Left ventricle myocardium inferior (tissue), 1 donor: ENCODE results near the gene CEBPZ. TPM values are rescaled to one million over a fixed set of nuclear protein-coding genes. Genes with fewer than 3 reads are reported as not detected.

Experiments used
- DNase-seq: peaks from one replicate; pipeline ENCODE4 v3.0.0-alpha.2; 2020
- H3K27ac ChIP-seq: fragments of 200-600 bp; replicated peaks from 2 replicates; pipeline ENCODE4 v1.8.0; 2021
- H3K27me3 ChIP-seq: fragments of 200-600 bp; 2 replicates; pipeline ENCODE4 v1.8.0; 2021; ENCODE audit warnings: low read depth
- H3K36me3 ChIP-seq: fragments of 200-600 bp; 2 replicates; pipeline ENCODE4 v1.8.0; 2021
- H3K4me1 ChIP-seq: fragments of 200-600 bp; 2 replicates; pipeline ENCODE4 v1.8.0; 2021
- H3K4me3 ChIP-seq: fragments of 200-600 bp; 2 replicates; pipeline ENCODE4 v1.8.0; 2021; ENCODE audit warnings: mild to moderate bottlenecking, moderate library complexity
- H3K9me3 ChIP-seq: fragments of 200-600 bp; replicated peaks from 2 replicates; pipeline ENCODE4 v1.8.0; 2021
- CTCF ChIP-seq: fragments of 200-600 bp; IDR thresholded peaks from 2 replicates; pipeline ENCODE4 v1.8.0; 2021; ENCODE audit warnings: antibody characterized with exemption, mild to moderate bottlenecking, borderline replicate concordance
- intact Hi-C: fragments of 100-400 bp; cut with micrococcal nuclease; formaldehyde crosslinking; loops from one replicate; pipeline ENCODE4 v1.11.0; 2022
- total RNA-seq: library from RNA; stranded (reverse); fragmentation: NEBNext Ultra II Directional; extraction: Animal tissue kit (Norgen Biotek cat#: 25700); gene quantifications from one replicate; pipeline ENCODE4 v1.2.1, GENCODE V29; 2021
- donor health status: DM: no; HTN: yes; CAD: no; lungs with severe emphysema.

CEBPZ gene
- total RNA-seq, 1 donor from 2014 or later = 25.3 TPM

DNA sequence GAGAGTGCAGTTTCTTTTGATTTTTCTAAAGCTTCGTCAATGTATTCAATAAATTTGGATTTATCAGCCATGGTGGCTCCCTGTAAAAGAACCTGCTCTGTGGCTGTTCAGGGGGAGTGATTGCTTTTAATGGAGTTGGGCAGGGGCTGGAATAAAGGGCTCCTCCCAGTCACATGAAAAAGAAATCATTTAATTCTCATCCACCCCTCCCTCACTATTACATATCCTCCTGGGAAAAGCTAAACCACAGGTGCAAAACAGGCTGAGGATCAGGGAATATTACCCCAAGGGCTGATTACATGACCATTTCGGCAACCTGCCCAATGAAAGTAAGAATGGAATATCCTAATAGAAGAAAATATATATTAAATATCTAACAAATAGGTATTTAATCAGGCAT, 42.8 kb downstream of the CEBPZ start, which contains the start of gene SULT6B1:
TSS of gene SULT6B1 (minus strand) at position 101 of the 400 bp plus-strand sequence. CDS start at position 71, 30 bp downstream.
- intact Hi-C loops = no loop called here
- no peak within 1 kb of the TSS for H3K4me3 ChIP-seq
- H3K36me3 ChIP-seq = no peaks in the 10 kb centered on the region
- no peaks in the 10 kb centered on the region for H3K4me1 ChIP-seq
- no peak for TF ChIP-seq CTCF
- no peak for DNase-seq
- no peak within 1 kb of the TSS for H3K27ac ChIP-seq
- H3K27me3 ChIP-seq = peaks cover 4% of the 10 kb centered on the region
- H3K9me3 ChIP-seq = no peaks in the 10 kb centered on the region

GRCh38 chr2:37181726-37182684, 49.4 kb downstream of the CEBPZ start:
- Histone ChIP-seq H3K4me1 (no peaks in the 10 kb centered on the region), H3K4me3 (no peak overlapping the region), H3K9me3 (no peaks in the 10 kb centered on the region), H3K27ac (no peak overlapping the region), H3K27me3 (peaks cover 7% of the 10 kb centered on the region), H3K36me3 (no peaks in the 10 kb centered on the region)
- intact Hi-C loops = no loop called here
- TF ChIP-seq CTCF = no peak
- no peak for DNase-seq

DNA sequence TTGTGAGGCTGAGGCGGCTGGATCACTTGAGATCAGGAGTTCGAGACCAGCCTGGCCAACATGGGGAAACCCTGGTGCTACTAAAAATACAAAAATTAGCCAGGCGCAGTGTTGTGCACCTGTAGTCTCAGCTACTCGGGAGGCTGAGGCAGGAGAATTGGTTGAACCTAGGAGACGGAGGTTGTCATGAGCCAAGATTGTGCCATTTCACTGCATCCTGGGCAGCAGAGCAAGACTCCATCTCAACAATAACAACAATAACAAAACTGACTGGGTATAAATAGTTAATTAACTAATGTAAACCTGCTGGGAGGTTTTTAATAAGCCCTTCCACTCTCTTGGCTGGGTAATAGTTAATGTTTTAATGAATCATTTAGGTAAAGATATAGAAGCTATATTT, 50.8 kb downstream of the CEBPZ start:
- DNase-seq = no peak
- peaks cover 7% of the 10 kb centered on the region for H3K27me3 ChIP-seq
- intact Hi-C loops = no loop called here
- H3K9me3 ChIP-seq = no peaks in the 10 kb centered on the region
- no peaks in the 10 kb centered on the region for H3K36me3 ChIP-seq
- no peak overlapping the region for H3K27ac ChIP-seq
- H3K4me3 ChIP-seq = no peak overlapping the region
- no peaks in the 10 kb centered on the region for H3K4me1 ChIP-seq
- no peak for TF ChIP-seq CTCF

DNA sequence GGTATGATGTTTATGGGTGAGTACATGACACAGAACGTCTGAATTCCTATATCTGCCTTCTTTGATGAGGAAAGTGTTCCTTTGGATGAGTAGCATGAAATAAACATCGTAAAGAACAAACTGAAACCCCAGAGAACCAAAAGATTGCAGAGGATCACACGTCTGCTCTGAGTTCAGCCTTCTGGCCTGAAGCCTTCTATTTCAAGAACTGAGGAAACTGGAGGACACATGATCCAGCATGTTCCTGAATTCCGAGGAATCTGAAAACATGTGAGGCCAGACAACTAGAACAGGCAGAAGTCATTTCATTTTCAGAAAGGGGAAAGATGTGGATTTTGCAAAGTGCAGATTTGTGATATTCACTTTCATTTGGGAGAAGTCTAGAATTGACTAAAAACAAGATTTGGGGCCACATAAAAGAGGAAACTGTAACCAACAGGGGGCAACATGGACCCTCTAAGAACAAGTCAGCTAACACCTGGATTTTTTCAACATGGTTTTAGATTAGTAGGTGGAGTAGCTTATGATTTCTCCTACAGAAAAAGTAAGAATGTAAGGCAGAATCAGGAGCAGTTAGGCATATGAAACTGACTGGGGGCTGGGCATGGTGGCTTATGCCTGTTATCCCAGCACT, 51.3 kb downstream of the CEBPZ start:
- H3K4me1 ChIP-seq = no peaks in the 10 kb centered on the region
- no peak for DNase-seq
- peaks cover 7% of the 10 kb centered on the region for H3K27me3 ChIP-seq
- H3K9me3 ChIP-seq = no peaks in the 10 kb centered on the region
- no peaks in the 10 kb centered on the region for H3K36me3 ChIP-seq
- no peak overlapping the region for H3K4me3 ChIP-seq
- no peak for TF ChIP-seq CTCF
- H3K27ac ChIP-seq = no peak overlapping the region
- intact Hi-C loops = no loop called here

GRCh38 chr2:37173741-37174140, 57.7 kb downstream of the CEBPZ start:
- H3K4me3 ChIP-seq = no peak overlapping the region
- no peak overlapping the region for H3K27ac ChIP-seq
- intact Hi-C loops = no loop called here
- no peaks in the 10 kb centered on the region for H3K27me3 ChIP-seq
- DNase-seq = no peak
- no peaks in the 10 kb centered on the region for H3K4me1 ChIP-seq
- no peaks in the 10 kb centered on the region for H3K36me3 ChIP-seq
- H3K9me3 ChIP-seq = no peaks in the 10 kb centered on the region
- no peak for TF ChIP-seq CTCF
